H1 (cell line): Measurements from ENCODE around the gene CEACAM20. TPM values are rescaled to one million over a fixed set of nuclear protein-coding genes. Genes with fewer than 3 reads are reported as not detected.
"Not testable (repeated sequence)": the region's sequence is repeated elsewhere in the genome, so short reads cannot be mapped to it uniquely, and the experiment has no call there.

ENCODE experiments used
- CTCF ChIA-PET: fragments of 300-600 bp; sonication (Branson Sonifier 250); formaldehyde crosslinking; loops from one replicate; lab custom pipeline; 2021; ENCODE audit not compliant: partially characterized antibody; lab: Charles Lee
- POLR2A ChIA-PET: fragments of 300-600 bp; sonication (Branson Sonifier 250); formaldehyde crosslinking; loops from one replicate; lab custom pipeline; 2021; ENCODE audit warnings: inconsistent platforms; ENCODE audit not compliant: partially characterized antibody; lab: Charles Lee
- DNase-seq, 2 experiments: peaks; one replicate each; pipeline versions ENCODE4 v3.0.0 to v3.0.0-alpha.2; 2010 to 2022; ENCODE audit warnings: low spot score in 2 of 2, low read depth in 1 of 2, mixed read lengths in 1 of 2
- FAIRE-seq: peaks from 2 replicates; lab custom pipeline; 2011; peaks lifted over from hg19 to GRCh38; lab: Jason Lieb, UNC
- H2AFZ ChIP-seq: 2 replicates; pipeline ENCODE4 v1.8.1; 2012; ENCODE audit warnings: low read length, inconsistent platforms
- H2AK5ac ChIP-seq: 2 replicates; pipeline ENCODE4 v1.6.1; 2013; ENCODE audit warnings: low read depth, low read length
- H2BK120ac ChIP-seq: replicated peaks from 2 replicates; pipeline ENCODE3; 2013; ENCODE audit warnings: low read depth, low read length, inconsistent platforms
- H2BK12ac ChIP-seq: 2 replicates; pipeline ENCODE4 v1.6.1; 2013; ENCODE audit warnings: low read depth, low read length
- H2BK15ac ChIP-seq: 2 replicates; pipeline ENCODE4 v1.6.1; 2013; ENCODE audit warnings: low read length
- H2BK20ac ChIP-seq: 2 replicates; pipeline ENCODE4 v1.6.1; 2013; ENCODE audit warnings: low read length
- H2BK5ac ChIP-seq: 2 replicates; pipeline ENCODE4 v1.6.1; 2013; ENCODE audit warnings: low read depth, low read length
- H3K14ac ChIP-seq: 2 replicates; pipeline ENCODE4 v1.6.1; 2013; ENCODE audit warnings: inconsistent platforms; ENCODE audit not compliant: insufficient read length
- H3K18ac ChIP-seq: 2 replicates; pipeline ENCODE4 v1.6.1; 2013; ENCODE audit warnings: low read length; ENCODE audit errors: extremely low read depth
- H3K23ac ChIP-seq: 2 replicates; pipeline ENCODE4 v1.6.1; 2013; ENCODE audit warnings: inconsistent platforms; ENCODE audit not compliant: insufficient read length
- H3K23me2 ChIP-seq: 2 replicates; pipeline ENCODE4 v1.6.1; 2013; ENCODE audit warnings: low read depth, low read length
- H3K27ac ChIP-seq: 2 replicates; pipeline ENCODE4 v1.6.1; 2011; ENCODE audit warnings: low read depth, low read length, inconsistent platforms
- H3K27me3 ChIP-seq, 4 experiments: replicated peaks in 1 of 4; 1 replicate in 1 of 4; 2 replicates in 3 of 4; pipeline versions ENCODE4 v1.6.1 to v1.8.1; 2011 to 2013; ENCODE audit warnings: low read length in 3 of 4, mild to moderate bottlenecking in 3 of 4, inconsistent platforms in 2 of 4, mixed read lengths in 2 of 4, moderate library complexity in 1 of 4; ENCODE audit not compliant: control insufficient read depth in 3 of 4, insufficient read depth in 3 of 4; ENCODE audit errors: extremely low read depth in 1 of 4
- H3K36me3 ChIP-seq, 4 experiments: 2 replicates each; pipeline versions ENCODE4 v1.6.1 to v1.8.1; 2011 to 2013; ENCODE audit warnings: mild to moderate bottlenecking in 4 of 4, low read length in 3 of 4, moderate library complexity in 2 of 4, control low read depth in 1 of 4, inconsistent platforms in 1 of 4; ENCODE audit not compliant: insufficient read depth in 4 of 4, control insufficient read depth in 2 of 4
- H3K4ac ChIP-seq: replicated peaks from 2 replicates; pipeline ENCODE3; 2013; ENCODE audit warnings: low read length, low read depth, mixed read lengths, inconsistent platforms; ENCODE audit not compliant: insufficient read length
- H3K4me1 ChIP-seq, 4 experiments: replicated peaks in 1 of 4; 1 replicate in 1 of 4; 2 replicates in 3 of 4; pipeline versions ENCODE4 v1.6.1 to v1.8.1; 2011 to 2013; ENCODE audit warnings: low read length in 3 of 4, inconsistent platforms in 2 of 4, mixed read lengths in 1 of 4; ENCODE audit not compliant: insufficient read depth in 4 of 4, control insufficient read depth in 3 of 4
- H3K4me2 ChIP-seq, 2 experiments: 2 replicates each; pipeline versions ENCODE4 v1.6.1 to v1.8.1; 2011 to 2013; ENCODE audit warnings: low read depth in 2 of 2, low read length in 2 of 2, control low read depth in 1 of 2, inconsistent platforms in 1 of 2, mild to moderate bottlenecking in 1 of 2; ENCODE audit not compliant: insufficient read depth in 1 of 2
- H3K4me3 ChIP-seq, 4 experiments: fragments of 200-600, 300-600 bp in 1 of 4; sonication (generic), shearing (Covaris generic), sonication (Bioruptor Twin) in 1 of 4; 2 replicates each; pipeline versions ENCODE4 v1.5.1 to v1.8.1; 2011 to 2016; ENCODE audit warnings: low read length in 4 of 4, low read depth in 3 of 4, control low read depth in 2 of 4, inconsistent platforms in 2 of 4, mild to moderate bottlenecking in 2 of 4, mixed read lengths in 1 of 4, moderate library complexity in 1 of 4; ENCODE audit not compliant: insufficient read depth in 2 of 4; ENCODE audit errors: extremely low read depth in 1 of 4
- H3K56ac ChIP-seq: replicated peaks from 2 replicates; pipeline ENCODE3; 2013; ENCODE audit warnings: low read depth, mild to moderate bottlenecking, mixed read lengths, low read length, inconsistent platforms; ENCODE audit not compliant: insufficient read length
- H3K79me1 ChIP-seq: 2 replicates; pipeline ENCODE4 v1.6.1; 2013; ENCODE audit warnings: low read depth, low read length, control low read depth
- H3K79me2 ChIP-seq, 2 experiments: 2 replicates each; pipeline versions ENCODE4 v1.6.1 to v1.8.1; 2012 to 2013; ENCODE audit warnings: low read length in 2 of 2, mild to moderate bottlenecking in 2 of 2, inconsistent platforms in 1 of 2; ENCODE audit not compliant: insufficient read depth in 2 of 2, control insufficient read depth in 1 of 2
- H3K9ac ChIP-seq, 4 experiments: replicated peaks in 1 of 4; 1 replicate in 1 of 4; 2 replicates in 3 of 4; pipeline versions ENCODE4 v1.6.1 to v1.8.1; 2011 to 2013; ENCODE audit warnings: low read depth in 3 of 4, low read length in 3 of 4, control low read depth in 2 of 4, mild to moderate bottlenecking in 2 of 4, moderate library complexity in 2 of 4, inconsistent platforms in 1 of 4; ENCODE audit errors: extremely low read depth in 1 of 4
- H3K9me3 ChIP-seq, 2 experiments: 2 replicates each; pipeline versions ENCODE4 v1.6.1 to v1.8.1; 2012 to 2013; ENCODE audit warnings: mild to moderate bottlenecking in 2 of 2, moderate library complexity in 2 of 2, control low read depth in 1 of 2, inconsistent platforms in 1 of 2, low read depth in 1 of 2, low read length in 1 of 2, mixed read lengths in 1 of 2; ENCODE audit not compliant: insufficient read depth in 2 of 2
- H4K20me1 ChIP-seq, 2 experiments: replicated peaks in 1 of 2; 2 replicates each; pipeline versions ENCODE3 to v1.8.1; 2011 to 2013; ENCODE audit warnings: inconsistent platforms in 2 of 2, low read length in 2 of 2, mild to moderate bottlenecking in 1 of 2; ENCODE audit not compliant: insufficient read depth in 2 of 2, control insufficient read depth in 1 of 2
- H4K5ac ChIP-seq: 2 replicates; pipeline ENCODE4 v1.6.1; 2013; ENCODE audit warnings: low read length, low read depth, mixed read lengths, inconsistent platforms; ENCODE audit not compliant: insufficient read length
- H4K8ac ChIP-seq: 2 replicates; pipeline ENCODE4 v1.8.0; 2013; ENCODE audit warnings: mild to moderate bottlenecking, moderate library complexity, low read length, inconsistent platforms; ENCODE audit not compliant: insufficient read depth; ENCODE audit errors: extremely low read depth
- H4K91ac ChIP-seq: replicated peaks from 2 replicates; pipeline ENCODE3; 2013; ENCODE audit warnings: low read length, mixed read lengths, inconsistent platforms; ENCODE audit not compliant: insufficient read length
- CBX8 ChIP-seq: fragments of 300-800, 300-1000 bp; sonication (generic); IDR thresholded peaks from 2 replicates; pipeline ENCODE4 v1.7.1; 2016; ENCODE audit warnings: low read depth, low read length, borderline replicate concordance
- KDM1A ChIP-seq: fragments of 200-600, 300-600 bp; sonication (generic); IDR thresholded peaks from 2 replicates; pipeline ENCODE4 v1.7.1; 2016; ENCODE audit warnings: mild to moderate bottlenecking, low read length, borderline replicate concordance
- SRF ChIP-seq: IDR thresholded peaks from 2 replicates; pipeline ENCODE4 v1.6.1; 2011; ENCODE audit warnings: mild to moderate bottlenecking, low read depth, low read length, moderate library complexity
- WGBS, 2 experiments: shearing (Covaris generic) in 1 of 2; methylation state at CpG; one replicate each; pipeline versions ENCODE4 v1.1.6 to v1.1.7; 2013 to 2015; ENCODE audit warnings: low lambda C conversion rate in 2 of 2, mixed read lengths in 2 of 2, inconsistent platforms in 1 of 2, low coverage in 1 of 2, missing lambda C conversion rate in 1 of 2; ENCODE audit not compliant: insufficient replicate concordance in 2 of 2, insufficient coverage in 1 of 2, insufficient read length in 1 of 2; ENCODE audit errors: extremely low coverage in 1 of 2, missing lambda C conversion rate in 1 of 2; 5-methylcytosine and 5-hydroxymethylcytosine counted together
- polyA plus RNA-seq, 7 experiments: library from polyadenylated mRNA; depleted of rRNA in 3 of 7; stranded (reverse) in 5 of 7; unstranded in 2 of 7; fragments of >200 nt in 5 of 7; fragments of 200-250 nt in 2 of 7; gene quantifications; 1 replicate in 5 of 7; 2 replicates in 1 of 7; 4 replicates in 1 of 7; pipeline versions ENCODE4 v1.2.1 to v1.2.3, GENCODE V29; 2011 to 2013; ENCODE audit warnings: missing spikeins in 2 of 7, mixed read lengths in 2 of 7
- total RNA-seq: library from RNA; stranded (reverse); fragmentation: NEBNext Ultra II Directional; extraction: Animal tissue kit (Norgen Biotek cat#: 25700); gene quantifications from 2 replicates; pipeline ENCODE4 v1.2.1, GENCODE V29; 2021

Gene CEACAM20
- total and polyA plus RNA-seq, 2 of the 8 experiments (the other 6 are each of a cell fraction or from before 2014, with no cell fraction given) = not detected

DNA sequence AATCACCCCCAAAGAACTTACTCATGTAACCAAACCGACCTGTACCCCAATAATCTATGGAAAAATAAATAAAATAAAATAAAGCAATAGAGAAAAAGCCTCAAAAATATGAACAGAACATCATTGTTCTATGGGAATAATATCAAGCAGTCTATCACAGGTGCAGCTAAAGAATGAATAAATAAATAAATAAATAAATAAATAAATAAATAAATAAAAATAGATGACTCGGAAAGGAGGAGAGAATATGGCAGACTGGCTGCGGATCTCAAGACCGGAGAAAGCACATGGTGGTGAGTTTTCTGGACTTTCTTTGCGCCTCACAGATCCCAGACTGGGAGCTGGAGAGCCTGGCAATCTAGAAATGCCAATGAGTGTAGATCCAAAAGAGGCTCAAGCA, 22.4 kb upstream of the CEACAM20 start (continued):
- TF ChIP-seq CBX8 = no peak
- TF ChIP-seq SRF = no peak
- TF ChIP-seq KDM1A = no peak
- TF ChIP-seq, all 59 proteins: peak for 0

DNA sequence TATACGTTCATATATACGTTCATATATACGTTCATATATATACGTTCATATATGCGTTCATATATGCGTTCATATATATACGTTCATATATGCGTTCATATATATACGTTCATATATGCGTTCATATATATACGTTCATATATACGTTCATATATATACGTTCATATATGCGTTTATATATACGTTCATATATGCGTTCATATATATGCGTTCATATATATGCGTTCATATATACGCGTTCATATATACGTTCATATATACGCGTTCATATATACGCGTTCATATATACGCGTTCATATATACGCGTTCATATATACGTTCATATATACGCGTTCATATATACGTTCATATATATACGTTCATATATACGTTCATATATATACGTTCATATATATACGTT, 21.5 kb upstream of the CEACAM20 start:
- H3K4ac ChIP-seq, H3K4me1 ChIP-seq, H3K4me2 ChIP-seq, H3K36me3 ChIP-seq, H4K20me1 ChIP-seq, H2BK20ac ChIP-seq, H2BK12ac ChIP-seq, H3K9ac ChIP-seq, H3K79me2 ChIP-seq, H3K18ac ChIP-seq, H2AK5ac ChIP-seq, H2BK120ac ChIP-seq, POLR2A ChIA-PET, H3K14ac ChIP-seq, H3K23ac ChIP-seq, H4K5ac ChIP-seq, H3K56ac ChIP-seq, H3K23me2 ChIP-seq, H4K8ac ChIP-seq, H2BK15ac ChIP-seq, H3K27me3 ChIP-seq, FAIRE-seq, H2AFZ ChIP-seq, H4K91ac ChIP-seq, H3K9me3 ChIP-seq, H3K4me3 ChIP-seq, H3K79me1 ChIP-seq, DNase-seq, H2BK5ac ChIP-seq, H3K27ac ChIP-seq, CTCF ChIA-PET: not testable (repeated sequence)
- WGBS, 2 experiments = 87 to 100% methylated on average over 16 to 37 of the region's 37 CpGs
